ENCODE results near the gene PAFAH1B1. TPM values are rescaled to one million over a fixed set of nuclear protein-coding genes. Genes with fewer than 3 reads are reported as not detected.

The PAFAH1B1 gene
- total and polyA plus RNA-seq, 10 of the 15 experiments (the other 5 are each of a cell fraction or from before 2014, with no cell fraction given) = 28.9 to 107 (median 49.1) TPM

DNA sequence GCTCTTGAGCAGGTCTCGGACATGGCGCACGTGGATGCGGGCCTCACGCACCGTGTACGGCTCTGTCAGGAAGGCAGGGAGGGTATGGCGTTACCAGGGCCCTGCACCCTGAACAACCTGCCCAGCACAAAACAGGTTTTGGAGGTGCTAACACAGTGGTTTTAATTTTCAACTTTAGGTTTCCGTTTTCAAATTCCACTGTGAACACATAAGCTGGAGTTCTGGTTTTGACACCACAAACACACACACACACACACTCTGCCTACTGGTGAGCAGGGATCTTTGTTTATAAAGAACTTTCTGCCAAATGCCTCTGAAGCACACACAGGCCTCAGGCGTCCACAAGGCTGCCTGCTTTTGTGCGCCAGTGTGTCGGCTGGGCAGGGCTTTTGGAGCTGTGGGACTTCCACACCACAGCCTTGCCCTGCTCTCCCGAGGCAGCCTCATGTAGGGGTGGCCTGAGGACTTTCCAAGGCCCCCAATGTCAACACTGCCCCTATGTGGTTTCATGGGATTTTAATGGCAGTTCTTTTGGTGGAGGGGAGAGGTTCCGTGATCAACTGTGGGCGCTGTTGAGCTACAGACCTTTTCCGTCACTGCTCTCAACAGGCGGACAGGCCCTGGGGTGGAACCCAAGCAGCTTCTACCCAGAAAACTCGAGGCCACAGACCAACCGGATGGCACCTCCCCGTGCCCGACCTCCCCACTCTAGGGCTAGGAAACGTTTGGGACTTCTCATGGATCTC, 108.7 kb downstream of the PAFAH1B1 start:
- no peak for FAIRE-seq
- SMC1A ChIA-PET (ENCODE audit: uncharacterized antibody, unreplicated experiment) = interaction anchor here (0.6 kb wide), 1 partner anchor 16 kb away, joined by 3 read pairs; no protein-coding TSS in a partner anchor
- ATAC-seq = no peak
- DNase-seq (ENCODE audit: low read depth, low spot score) = no peak
- H3K9ac ChIP-seq (ENCODE audit: control insufficient read depth, insufficient read depth, low read length) = no peak overlapping the region
- no peak overlapping the region for H2AFZ ChIP-seq (ENCODE audit: control insufficient read depth, low read depth, low read length)
- TF ChIP-seq NR2C1 (IDR thresholded peaks at IDR 0.05) (no peak), KAT2A (conservative IDR thresholded peaks at IDR 0.05; ENCODE audit: control insufficient read depth, low read depth, low read length) (no peak), ETV6 (conservative IDR thresholded peaks at IDR 0.05 in 1 of 2, IDR thresholded peaks at IDR 0.05 in 1 of 2; ENCODE audit: borderline replicate concordance in 1 of 2, low read depth in 1 of 2) (no peak), STAT3 (IDR thresholded peaks at IDR 0.05; ENCODE audit: low read depth, low read length) (no peak), POLR2A (IDR thresholded peaks at IDR 0.05; ENCODE audit: low read depth, low read length) (no peak), JUND (IDR thresholded peaks at IDR 0.05; ENCODE audit: low read depth, low read length) (no peak), ZNF274 (IDR thresholded peaks at IDR 0.05; ENCODE audit: insufficient read depth, insufficient read length) (no peak), IKZF2 (IDR thresholded peaks at IDR 0.05) (no peak), TAF1 (IDR thresholded peaks at IDR 0.05; ENCODE audit: borderline replicate concordance, low read depth, low read length) (no peak), SREBF2 (IDR thresholded peaks at IDR 0.05; ENCODE audit: low read length) (no peak), RCOR1 (conservative IDR thresholded peaks at IDR 0.05; ENCODE audit: low read depth, low read length) (no peak), DPF2 (IDR thresholded peaks at IDR 0.05) (no peak), EGR1 (IDR thresholded peaks at IDR 0.05; ENCODE audit: borderline replicate concordance in 1 of 2, low read depth in 2 of 2, low read length in 2 of 2) (no peak), MYC (IDR thresholded peaks at IDR 0.05; ENCODE audit: insufficient read depth, insufficient read length, insufficient replicate concordance, low read length, severe bottlenecking) (no peak), NR2C2 (IDR thresholded peaks at IDR 0.05; ENCODE audit: borderline replicate concordance, control insufficient read depth, insufficient read length, low read depth) (no peak), BCL11A (IDR thresholded peaks at IDR 0.05; ENCODE audit: low read depth, low read length) (no peak), RBBP5 (conservative IDR thresholded peaks at IDR 0.05) (no peak), SUZ12 (IDR thresholded peaks at IDR 0.05; ENCODE audit: unreplicated experiment) (no peak)
- TF ChIP-seq, protein P1, sequence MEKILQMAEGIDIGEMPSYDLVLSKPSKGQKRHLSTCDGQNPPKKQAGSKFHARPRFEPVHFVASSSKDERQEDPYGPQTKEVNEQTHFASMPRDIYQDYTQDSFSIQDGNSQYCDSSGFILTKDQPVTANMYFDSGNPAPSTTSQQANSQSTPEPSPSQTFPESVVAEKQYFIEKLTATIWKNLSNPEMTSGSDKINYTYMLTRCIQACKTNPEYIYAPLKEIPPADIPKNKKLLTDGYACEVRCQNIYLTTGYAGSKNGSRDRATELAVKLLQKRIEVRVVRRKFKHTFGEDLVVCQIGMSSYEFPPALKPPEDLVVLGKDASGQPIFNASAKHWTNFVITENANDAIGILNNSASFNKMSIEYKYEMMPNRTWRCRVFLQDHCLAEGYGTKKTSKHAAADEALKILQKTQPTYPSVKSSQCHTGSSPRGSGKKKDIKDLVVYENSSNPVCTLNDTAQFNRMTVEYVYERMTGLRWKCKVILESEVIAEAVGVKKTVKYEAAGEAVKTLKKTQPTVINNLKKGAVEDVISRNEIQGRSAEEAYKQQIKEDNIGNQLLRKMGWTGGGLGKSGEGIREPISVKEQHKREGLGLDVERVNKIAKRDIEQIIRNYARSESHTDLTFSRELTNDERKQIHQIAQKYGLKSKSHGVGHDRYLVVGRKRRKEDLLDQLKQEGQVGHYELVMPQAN (conservative IDR thresholded peaks at IDR 0.05) = no peak
- TF ChIP-seq, protein P2, sequence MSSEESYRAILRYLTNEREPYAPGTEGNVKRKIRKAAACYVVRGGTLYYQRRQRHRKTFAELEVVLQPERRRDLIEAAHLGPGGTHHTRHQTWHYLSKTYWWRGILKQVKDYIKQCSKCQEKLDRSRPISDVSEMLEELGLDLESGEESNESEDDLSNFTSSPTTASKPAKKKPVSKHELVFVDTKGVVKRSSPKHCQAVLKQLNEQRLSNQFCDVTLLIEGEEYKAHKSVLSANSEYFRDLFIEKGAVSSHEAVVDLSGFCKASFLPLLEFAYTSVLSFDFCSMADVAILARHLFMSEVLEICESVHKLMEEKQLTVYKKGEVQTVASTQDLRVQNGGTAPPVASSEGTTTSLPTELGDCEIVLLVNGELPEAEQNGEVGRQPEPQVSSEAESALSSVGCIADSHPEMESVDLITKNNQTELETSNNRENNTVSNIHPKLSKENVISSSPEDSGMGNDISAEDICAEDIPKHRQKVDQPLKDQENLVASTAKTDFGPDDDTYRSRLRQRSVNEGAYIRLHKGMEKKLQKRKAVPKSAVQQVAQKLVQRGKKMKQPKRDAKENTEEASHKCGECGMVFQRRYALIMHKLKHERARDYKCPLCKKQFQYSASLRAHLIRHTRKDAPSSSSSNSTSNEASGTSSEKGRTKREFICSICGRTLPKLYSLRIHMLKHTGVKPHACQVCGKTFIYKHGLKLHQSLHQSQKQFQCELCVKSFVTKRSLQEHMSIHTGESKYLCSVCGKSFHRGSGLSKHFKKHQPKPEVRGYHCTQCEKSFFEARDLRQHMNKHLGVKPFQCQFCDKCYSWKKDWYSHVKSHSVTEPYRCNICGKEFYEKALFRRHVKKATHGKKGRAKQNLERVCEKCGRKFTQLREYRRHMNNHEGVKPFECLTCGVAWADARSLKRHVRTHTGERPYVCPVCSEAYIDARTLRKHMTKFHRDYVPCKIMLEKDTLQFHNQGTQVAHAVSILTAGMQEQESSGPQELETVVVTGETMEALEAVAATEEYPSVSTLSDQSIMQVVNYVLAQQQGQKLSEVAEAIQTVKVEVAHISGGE (CRISPR knock-in tag; IDR thresholded peaks at IDR 0.05) = no peak
- RAD21 ChIA-PET (ENCODE audit: unreplicated experiment) = no interaction called here
- in situ Hi-C loops (cut with MboI) (no loop called here), intact Hi-C loops (cut with micrococcal nuclease; ENCODE audit: unreplicated experiment) (no loop called here)
- H3K9me3 ChIP-seq (replicated peaks; ENCODE audit: control insufficient read depth, insufficient read depth, low read length) = no peaks in the 10 kb centered on the region
- POLR2A ChIA-PET = no interaction called here
- no peaks in the 10 kb centered on the region for H3K27me3 ChIP-seq (replicated peaks in 1 of 2; ENCODE audit: control insufficient read depth in 2 of 2, insufficient read depth in 2 of 2, low read length in 1 of 2)
- H4K20me1 ChIP-seq (ENCODE audit: control insufficient read depth, insufficient read depth) = peaks cover 5% of the 10 kb centered on the region; the same call in 1 of the 2 replicates
- H3K4me2 ChIP-seq (ENCODE audit: control insufficient read depth, insufficient read depth) = no peak overlapping the region
- peaks cover 9 to 58% of the 10 kb centered on the region in 2 experiments; a peak in 3 of 4 replicates for H3K36me3 ChIP-seq (ENCODE audit: control insufficient read depth in 2 of 2, insufficient read depth in 2 of 2, low read length in 1 of 2)
- 88% methylated on average over 22 of the region's 22 CpGs for WGBS (ENCODE audit: insufficient coverage, insufficient replicate concordance, low lambda C conversion rate, missing lambda C conversion rate)
- no peaks in the 10 kb centered on the region for H3K4me1 ChIP-seq (ENCODE audit: control insufficient read depth, insufficient read depth, low read length)
- peaks cover 21% of the 10 kb centered on the region for H3K79me2 ChIP-seq (ENCODE audit: control insufficient read depth, insufficient read depth, low read length)
- H3K4me3 ChIP-seq = no peak overlapping the region
- no peak overlapping the region for H3K27ac ChIP-seq (ENCODE audit: control insufficient read depth, insufficient read depth)
- CTCF ChIA-PET = no interaction called here
- BruUV-seq (replicated peaks) = no TSS peak
